HG03066 (cell line): ENCODE results near the gene SCARF2.
"Not testable (repeated sequence)": the region's sequence is repeated elsewhere in the genome, so short reads cannot be mapped to it uniquely, and the experiment has no call there.

ENCODE experiments used
- ATAC-seq: cut with Tn5 transposase; IDR thresholded peaks from one replicate; pipeline ENCODE4 v1.9.1; 2021; ENCODE audit warnings: low read depth; ENCODE audit not compliant: unreplicated experiment

The SCARF2 gene

DNA sequence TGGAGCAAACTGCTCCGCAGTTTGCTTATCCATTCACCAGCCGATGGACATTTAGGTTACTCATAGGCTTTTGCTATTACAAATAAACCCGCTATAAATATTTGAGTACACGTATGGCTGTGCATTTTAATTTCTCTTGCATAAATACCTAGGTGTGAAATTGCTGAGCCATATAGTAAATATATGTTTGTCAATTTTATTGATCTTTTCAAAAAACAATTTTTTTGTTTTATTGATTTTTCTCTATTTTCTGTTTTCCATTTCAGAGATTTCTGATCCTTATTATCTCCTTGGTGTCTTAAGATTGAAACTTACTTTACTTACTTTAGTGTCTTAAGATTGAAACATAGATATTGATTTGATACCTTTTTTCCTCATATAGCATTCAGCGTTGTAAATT is 39.2 kb downstream of the SCARF2 start:
- no peak for ATAC-seq

DNA sequence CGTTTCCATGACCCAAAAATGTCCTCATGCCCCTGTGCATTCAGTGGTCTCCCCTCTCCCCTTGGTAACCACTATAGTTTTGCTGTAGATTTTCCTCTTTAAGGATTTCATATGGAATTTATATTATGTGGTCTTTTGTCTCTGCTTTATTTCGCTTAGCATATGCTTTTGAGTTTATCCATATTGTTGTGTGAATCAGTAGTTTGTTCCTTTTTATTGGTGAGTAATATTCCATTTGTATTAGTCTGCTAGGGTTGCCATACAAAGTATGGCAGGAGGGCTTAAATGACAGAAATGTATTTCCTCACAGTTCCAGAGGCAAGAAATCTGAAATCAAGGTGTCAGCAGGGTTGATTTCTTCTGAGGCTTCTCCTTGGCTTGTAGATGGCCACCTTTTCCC is 40.1 kb downstream of the SCARF2 start:
- ATAC-seq = no peak

DNA sequence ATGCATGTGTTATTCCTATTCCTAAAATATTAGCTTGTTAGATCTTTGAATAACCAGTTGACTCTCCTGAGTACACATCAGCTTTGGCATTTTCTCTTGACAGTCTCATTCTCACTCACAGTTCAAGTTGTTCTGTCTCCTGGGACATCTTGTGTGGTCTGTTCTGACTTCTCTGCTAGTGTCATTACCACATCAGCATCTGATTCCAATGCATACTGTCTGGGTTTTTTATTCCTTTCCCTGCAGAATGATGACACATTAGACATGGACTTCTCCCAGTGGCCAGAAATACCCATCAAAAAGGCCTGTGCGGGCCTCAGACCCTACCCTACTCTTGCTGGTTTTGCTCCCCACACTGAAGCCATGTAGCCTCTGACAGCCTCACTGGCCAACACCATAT is 41.0 kb downstream of the SCARF2 start:
- ATAC-seq = no peak

DNA sequence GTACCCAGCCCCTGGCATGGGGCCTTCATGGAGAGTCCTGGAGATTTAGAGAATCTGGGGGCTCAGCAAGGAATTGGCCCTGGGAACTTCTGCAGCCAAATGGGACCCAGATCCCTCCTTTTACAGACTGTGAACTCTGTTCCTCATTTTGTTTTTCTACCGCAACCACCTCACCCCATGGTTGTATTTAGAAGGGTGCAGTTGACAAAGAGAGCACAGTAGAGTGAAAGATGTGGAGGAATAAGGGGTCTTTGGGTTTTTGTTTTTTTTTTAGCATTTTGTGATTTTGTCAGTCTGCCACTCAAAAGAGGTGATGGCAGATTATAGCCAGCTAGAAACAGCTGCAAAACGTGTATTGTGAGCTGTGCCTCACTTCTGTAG is 41.7 kb downstream of the SCARF2 start:
- ATAC-seq = no peak

DNA sequence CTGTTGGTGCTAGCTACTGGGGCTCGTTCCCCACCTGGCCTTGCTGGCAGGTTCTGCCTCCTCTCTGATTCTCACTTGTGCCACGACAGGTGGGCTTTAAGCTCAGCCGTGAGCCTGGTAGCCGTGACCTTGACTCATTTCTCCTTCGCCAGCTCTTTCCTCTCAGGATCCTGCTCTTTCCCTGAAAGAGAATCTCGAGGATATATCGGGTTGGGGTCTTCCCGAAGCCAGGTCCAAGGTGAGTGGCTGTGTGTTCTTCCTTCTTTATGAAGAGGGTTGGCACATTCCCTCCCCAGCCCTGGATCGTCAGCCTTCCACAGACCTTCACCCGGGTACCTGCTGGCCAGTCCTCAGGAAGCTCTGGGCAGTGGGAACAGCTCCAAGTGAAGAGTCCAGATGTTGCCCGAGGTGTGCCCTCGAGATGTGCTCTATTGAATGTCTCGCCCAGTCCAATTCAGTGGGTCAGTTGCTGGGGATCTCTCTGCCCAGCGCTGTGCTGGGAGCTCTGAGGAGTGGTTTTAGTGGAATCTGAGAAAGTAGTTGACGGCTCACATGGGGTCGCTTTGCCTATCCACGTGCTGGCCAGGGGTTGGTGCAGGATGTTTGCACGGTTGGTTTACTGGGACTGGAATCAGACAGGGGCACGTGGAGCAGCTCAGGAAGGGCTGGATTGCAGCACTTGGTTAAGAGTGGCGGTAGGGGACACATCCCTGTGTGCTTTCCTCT is 42.3 kb downstream of the SCARF2 start:
- ATAC-seq = no peak

DNA sequence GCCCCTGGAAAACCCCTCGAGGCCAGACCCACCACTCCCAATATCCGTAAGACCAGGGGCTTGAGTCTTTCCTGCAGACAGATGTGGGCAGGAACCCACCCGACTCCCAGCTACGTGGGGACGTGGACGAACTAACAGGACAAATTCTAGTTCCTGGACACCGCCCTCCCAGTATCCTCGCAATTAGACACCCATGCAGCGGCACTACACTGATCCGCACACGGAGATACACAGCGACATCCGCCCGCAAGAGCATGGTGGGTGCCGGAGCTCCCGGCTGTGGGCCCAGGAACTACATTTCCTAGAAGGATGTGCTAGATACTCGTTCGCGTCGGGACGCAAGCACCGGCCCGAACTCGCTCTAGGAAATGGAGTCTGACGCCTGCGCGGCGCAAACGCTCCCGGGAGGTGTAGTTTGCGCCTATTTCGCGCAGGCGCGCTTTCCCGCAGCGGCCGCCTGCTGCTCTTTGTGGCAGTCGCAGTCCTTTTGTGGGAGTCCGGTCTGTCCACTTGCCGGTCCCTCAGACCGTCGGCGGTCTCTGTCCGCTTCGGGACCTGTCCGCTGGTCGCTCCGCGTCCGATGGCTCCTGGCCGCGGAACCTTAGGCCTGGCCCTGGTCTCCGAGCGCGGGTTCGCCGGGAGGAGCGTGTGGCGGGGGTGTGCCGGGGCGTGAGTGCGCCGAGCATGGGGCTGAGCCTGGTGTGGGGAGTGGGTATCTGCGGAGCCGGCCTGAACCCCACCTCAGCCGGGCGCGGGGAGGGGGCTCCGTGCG is 43.7 kb downstream of the SCARF2 start, which contains the start of gene ZNF74:
Gene ZNF74 (plus strand): TSS at position 447 of the 772 bp plus-strand sequence. CDS start 478 bp downstream, outside the sequence.
- ATAC-seq = peak; percentile 66

DNA sequence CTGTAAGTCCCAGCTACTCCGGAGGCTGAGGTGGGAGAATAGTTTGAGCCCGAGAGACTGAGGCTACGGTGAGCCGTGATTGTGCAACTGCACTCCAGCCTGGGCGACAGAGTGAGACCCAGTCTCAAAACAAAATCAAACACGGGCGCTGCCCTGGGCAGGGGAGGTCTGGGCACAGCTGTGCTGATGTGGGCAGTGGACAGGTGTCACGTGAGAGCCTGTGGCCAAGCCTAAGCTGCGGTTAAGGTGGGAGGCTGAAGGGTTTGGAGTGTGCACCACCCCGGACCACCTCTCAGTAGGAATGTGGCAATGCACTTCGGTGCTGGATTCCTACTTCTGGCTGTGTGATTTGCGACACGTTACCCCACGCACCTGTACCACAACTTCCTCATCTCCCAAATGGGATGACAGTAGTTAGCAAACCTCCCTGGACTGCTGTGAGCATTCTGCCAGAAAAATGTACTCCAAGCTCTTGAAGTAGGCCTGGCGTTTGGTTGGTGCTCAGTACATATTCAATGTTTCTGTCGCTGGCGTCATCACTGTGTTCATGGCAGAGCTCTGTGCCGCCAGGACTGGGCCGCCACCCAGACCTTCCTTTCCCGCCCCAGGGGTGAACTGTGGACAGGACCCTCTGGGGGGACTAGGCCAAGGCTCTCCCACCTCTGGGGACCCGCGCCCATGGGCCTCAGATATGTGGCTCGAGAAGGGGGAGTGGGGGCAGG is 44.5 kb downstream of the SCARF2 start:
- ATAC-seq = no peak

DNA sequence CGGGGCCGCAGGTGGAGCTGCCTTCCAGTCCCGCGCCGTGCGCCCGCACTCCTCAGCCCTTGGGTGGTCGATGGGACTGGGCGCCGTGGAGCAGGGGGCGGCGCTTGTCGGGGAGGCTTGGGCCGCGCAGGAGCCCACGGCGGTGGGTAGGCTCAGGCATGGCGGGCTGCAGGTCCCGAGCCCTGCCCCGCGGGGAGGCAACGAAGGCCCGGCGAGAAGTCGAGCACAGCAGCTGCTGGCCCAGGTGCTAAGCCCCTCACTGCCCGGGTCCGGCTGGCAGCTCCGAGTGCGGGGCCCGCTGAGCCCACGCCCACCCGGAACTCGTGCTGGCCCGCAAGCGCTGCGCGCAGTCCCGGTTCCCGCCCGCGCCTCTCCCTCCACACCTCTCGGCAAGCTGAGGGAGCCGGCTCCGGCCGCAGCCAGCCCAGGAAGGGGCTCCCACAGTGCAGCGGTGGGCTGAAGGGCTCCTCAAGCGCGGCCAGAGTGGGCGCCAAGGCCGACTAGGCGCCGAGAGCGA is 45.2 kb downstream of the SCARF2 start:
- not testable (repeated sequence) for ATAC-seq

DNA sequence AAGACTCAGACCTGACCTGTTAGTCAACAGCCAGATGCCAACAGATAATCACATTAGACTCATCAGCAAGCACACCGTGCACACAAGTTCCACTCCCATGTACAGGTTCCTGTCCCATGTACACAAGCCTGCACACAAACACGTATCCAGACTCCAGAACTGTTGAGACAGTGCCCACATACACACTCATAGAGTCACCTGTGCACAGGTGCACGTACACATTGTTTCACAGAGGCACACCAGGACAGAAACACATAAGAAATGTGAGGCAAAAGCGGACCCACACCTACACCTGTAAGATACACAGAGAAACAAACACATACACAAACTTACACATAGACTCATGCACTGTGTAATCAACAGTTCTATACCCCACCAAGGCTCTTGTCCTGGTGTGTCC is 46.4 kb downstream of the SCARF2 start:
- no peak for ATAC-seq

DNA sequence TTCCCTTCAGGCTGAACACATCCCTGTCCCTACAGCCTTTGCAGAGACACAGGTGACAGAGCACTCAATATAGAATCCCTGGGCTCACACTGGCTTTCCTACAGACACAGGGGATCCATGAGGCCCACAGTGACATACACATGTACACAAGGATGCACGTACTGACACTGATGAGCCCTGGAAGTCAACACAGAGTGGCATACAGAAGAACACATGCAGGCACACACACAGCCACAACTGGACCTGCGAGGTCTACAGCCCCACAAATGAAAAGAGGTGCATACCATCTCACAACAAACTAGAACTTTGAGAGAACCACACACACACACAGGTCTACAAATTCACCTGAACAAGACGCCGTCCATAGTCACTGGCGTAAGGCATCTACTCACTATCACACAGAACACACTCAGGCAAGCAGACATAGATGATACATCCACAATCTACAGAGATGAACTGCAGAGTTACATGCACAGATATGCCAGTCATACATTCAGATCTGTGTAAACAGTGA is 47.2 kb downstream of the SCARF2 start:
- no peak for ATAC-seq

DNA sequence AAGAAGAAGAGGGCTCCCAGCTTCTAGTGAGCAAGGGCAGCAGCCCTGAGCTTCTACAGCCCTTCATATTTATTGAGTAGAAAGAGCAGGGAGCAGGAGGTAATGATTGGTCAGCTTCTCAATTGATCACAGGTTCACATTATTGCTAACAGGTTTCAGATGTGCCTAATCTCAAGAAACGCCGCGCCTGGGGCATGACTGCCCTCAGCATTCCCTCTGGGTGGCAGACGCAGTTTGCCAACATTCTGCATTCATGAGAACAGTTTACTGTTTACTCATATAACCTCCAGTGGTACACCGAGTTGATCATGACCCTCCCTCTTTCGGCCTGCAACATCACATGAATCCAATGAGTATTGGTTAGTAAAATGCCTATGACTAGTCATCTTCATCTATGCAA is 48.3 kb downstream of the SCARF2 start:
- no peak for ATAC-seq

DNA sequence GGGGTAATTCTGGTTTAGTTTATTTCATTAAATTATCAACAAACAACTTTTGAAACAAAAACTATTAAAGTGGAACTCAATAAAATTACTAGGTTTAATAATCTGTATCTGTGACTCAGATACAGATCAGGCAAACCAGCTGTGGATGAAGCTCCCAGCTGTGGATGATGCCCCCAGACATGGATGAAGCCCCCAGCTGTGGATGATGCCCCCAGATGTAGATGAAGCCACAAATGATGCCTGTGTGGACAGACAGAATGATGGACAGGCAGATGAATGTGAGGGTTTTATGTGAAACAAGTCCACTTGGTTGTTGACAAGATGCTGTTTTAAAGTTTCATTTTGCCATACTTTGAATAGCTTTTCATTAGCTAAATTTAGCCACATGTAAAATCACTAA is 49.4 kb downstream of the SCARF2 start:
- ATAC-seq = no peak

DNA sequence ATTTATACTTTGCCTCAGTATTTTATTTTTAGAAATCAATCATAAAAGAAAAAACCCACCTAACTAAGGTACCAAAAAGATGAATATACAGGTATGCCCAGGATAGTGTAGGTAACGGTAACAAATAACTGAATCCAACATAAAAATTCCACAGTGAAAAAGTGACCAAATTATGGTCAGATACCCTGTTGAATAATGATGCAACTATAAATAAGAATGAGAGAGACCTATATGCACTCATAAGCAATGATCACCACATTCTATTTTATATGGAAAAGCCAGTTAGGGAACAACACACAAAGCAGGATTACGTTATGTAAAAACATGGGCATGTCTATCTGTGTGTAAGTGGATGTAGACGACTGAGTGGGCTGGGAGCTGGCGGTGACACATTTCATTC is 50.7 kb downstream of the SCARF2 start:
- ATAC-seq = no peak

DNA sequence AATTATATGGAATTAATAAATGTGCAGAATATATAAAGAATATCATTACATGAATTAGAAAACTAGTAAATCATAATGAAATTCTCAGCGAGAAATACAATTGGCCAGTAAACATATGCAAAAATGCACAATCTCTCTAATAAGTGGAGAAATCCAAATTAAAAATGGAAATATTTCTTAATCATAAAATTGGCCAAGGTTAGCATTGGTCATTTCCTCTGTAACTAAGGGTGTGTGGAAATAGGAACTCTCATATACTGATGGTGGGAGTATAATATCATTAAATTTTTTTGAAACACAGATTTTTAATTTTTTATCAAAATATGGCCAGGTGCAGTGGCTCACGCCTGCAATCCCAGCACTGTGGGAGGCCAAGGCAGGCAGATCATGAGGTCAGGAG is 51.3 kb downstream of the SCARF2 start:
- ATAC-seq = no peak

DNA sequence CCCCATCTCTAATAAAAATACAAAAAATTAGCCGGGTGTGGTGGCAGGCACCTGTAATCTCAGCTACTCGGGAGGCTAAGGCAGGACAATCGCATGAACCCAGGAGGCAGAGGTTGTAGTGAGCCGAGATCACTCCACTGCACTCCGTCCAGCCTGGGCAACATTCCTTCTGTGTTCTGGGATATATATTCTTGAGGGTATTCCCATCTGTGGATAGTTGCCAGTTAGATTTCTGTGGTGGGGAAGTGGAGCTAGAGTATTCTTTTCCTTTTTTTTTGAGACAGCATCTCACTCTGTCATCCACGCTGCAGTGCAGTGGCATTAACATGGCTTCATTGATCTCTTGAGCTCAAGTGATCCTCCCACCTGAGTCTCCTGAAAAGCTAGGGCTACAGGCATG is 52.8 kb downstream of the SCARF2 start:
- no peak for ATAC-seq

DNA sequence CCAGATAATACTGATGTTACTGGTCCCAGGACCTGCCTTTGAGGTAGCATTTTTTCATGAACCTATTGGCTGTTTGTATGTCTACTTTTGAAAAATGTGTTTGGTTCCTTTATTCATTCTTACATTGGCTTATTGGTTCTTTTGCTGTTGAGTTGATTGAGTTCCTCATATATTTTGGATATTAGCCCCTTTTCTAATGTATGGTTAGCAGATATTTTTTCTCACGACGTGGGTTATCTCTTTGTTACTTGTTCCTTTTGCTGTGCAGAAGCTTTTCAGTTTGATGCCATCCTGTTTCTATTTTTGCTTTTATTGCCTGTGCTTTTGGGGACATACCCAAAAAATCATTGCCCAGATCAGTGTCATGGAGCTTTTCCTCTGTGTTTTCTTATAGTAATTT is 53.5 kb downstream of the SCARF2 start:
- ATAC-seq = no peak

DNA sequence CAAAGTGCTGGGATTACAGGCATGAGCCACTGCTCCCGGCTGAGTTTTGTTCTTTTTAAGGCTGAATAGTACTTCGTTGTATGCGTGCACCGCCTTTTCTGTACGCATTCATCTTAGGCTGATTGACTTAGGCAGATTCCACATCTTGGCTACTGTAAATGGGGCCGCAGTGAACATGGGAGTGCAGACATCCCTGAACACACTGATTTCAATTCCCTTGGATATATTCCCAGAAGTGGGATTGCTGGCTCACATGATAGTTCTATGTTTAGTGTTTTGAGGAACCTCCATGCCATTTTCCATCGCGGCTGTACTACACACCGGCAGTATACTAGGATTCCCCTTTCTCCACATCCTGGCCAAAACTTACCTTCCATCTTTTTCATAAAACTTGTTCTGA is 54.1 kb downstream of the SCARF2 start:
- no peak for ATAC-seq

DNA sequence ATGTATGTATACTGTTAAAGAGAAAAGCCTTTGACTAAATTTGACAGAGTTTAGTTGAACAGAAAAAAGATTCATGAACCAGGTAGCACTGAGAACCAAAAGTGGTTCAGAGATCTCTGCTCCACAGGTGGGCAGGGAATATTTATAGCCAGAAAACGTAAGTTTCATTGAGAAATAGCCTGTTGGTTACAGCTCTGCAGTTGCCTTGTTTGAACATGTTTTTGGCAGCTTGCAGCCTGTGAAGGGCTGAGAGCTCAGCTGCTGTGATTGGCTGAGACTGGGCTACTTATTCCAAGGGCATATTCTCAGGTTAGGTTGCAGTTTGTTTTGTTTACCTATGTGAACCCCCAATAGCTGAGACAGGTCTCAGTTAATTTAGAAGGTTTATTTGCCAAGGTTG is 57.1 kb downstream of the SCARF2 start:
- no peak for ATAC-seq

DNA sequence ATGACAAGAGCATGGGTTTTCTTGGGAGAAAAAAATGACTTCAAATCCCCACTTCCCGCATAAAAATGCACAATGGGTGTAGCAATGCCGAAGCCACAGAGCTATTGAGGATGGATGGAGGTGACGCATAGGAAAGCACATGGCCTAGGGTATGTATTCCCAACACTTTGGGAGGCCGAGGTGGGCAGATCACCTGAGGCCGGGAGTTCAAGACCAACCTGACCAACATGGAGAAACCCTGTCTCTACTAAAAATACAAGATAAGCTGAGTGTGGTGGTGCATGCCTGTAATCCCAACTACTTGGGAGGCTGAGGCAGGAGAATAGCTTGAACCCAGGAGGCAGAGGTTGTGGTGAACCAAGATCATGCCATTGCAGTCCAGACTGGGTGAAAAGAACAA is 58.9 kb downstream of the SCARF2 start:
- not testable (repeated sequence) for ATAC-seq

DNA sequence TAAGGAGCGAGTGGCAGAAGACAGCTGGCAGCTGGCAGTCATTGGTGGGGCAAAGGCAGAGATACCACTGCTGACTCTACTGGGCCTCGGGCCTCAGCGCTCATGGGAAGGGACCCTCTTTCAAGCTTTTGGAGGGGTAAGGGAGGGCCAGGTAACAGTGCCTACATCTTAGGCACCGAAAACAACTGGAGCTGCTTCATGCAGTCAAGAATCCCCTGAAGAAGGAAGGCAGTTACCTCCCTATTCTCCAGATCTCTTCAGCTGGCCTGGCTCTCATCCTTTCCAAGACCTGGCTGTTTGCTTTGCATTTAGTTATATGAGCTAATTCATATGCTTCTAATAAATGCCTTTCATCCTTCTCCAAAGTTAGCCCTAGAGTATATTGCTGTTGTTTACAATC is 59.5 kb downstream of the SCARF2 start:
- no peak for ATAC-seq

DNA sequence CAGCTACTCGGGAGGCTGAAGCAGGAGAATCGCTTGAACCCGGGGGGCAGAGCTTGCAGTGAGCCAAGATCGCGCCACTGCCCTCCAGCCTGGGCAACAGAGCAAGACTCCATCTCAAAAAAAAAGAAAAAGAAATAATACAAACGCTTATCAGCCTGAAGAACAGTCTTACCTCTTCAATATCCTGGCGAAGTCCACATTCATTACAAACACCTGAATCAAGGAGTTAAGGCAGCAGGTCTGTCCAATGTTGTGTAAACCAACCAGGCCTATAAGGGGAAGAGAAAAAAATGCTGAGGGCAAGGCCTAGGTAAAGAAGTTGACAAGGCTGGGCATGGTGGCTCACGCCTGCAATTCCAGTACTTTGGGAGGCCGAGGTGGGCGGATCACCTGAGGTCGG is 60.6 kb downstream of the SCARF2 start:
- not testable (repeated sequence) for ATAC-seq
